ENCODE data around the gene THSD4. TPM values are rescaled to one million over a fixed set of nuclear protein-coding genes. Genes with fewer than 3 reads are reported as not detected.

THSD4 gene
- total RNA-seq, 1 experiment from 2014 or later, result 24.2 TPM

DNA sequence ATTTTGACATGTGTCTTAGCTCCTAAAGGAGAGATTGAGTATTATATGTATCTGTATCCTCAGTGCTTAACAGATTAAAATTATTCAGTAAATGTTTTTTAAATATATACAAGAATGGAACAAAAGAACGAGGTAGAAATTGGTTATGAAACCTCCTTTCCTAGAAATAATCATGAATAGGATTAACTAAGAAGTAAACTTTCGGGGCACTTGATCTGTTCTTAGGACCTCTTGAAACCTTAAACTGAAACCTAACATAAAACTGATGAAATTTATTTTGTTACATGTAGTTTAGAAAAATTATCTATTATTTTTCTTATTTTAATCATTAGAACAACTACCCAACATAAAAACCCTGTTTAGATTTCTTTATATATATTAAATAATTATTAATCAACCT is 311.5 kb downstream of the THSD4 start:
- CTCF ChIA-PET, result no interaction called here
- DNase-seq, result no peak
- Mint-ChIP-seq H3K27ac (ENCODE audit: unreplicated experiment) (no peak overlapping the region), H3K27me3 (ENCODE audit: unreplicated experiment) (no peaks in the 10 kb centered on the region), H3K9me3 (ENCODE audit: low read depth, unreplicated experiment) (no peaks in the 10 kb centered on the region), H3K36me3 (ENCODE audit: insufficient read depth, unreplicated experiment) (no peaks in the 10 kb centered on the region), H3K4me1 (ENCODE audit: low read depth, unreplicated experiment) (no peaks in the 10 kb centered on the region), H3K4me3 (ENCODE audit: low read depth, unreplicated experiment) (no peak overlapping the region)
- BruUV-seq (replicated peaks), result no TSS peak
- TF ChIP-seq, protein P1, sequence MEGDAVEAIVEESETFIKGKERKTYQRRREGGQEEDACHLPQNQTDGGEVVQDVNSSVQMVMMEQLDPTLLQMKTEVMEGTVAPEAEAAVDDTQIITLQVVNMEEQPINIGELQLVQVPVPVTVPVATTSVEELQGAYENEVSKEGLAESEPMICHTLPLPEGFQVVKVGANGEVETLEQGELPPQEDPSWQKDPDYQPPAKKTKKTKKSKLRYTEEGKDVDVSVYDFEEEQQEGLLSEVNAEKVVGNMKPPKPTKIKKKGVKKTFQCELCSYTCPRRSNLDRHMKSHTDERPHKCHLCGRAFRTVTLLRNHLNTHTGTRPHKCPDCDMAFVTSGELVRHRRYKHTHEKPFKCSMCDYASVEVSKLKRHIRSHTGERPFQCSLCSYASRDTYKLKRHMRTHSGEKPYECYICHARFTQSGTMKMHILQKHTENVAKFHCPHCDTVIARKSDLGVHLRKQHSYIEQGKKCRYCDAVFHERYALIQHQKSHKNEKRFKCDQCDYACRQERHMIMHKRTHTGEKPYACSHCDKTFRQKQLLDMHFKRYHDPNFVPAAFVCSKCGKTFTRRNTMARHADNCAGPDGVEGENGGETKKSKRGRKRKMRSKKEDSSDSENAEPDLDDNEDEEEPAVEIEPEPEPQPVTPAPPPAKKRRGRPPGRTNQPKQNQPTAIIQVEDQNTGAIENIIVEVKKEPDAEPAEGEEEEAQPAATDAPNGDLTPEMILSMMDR (IDR thresholded peaks at IDR 0.05; ENCODE audit: unreplicated experiment), result no peak
- intact Hi-C loops (cut with micrococcal nuclease; ENCODE audit: unreplicated experiment), result no loop called here

DNA sequence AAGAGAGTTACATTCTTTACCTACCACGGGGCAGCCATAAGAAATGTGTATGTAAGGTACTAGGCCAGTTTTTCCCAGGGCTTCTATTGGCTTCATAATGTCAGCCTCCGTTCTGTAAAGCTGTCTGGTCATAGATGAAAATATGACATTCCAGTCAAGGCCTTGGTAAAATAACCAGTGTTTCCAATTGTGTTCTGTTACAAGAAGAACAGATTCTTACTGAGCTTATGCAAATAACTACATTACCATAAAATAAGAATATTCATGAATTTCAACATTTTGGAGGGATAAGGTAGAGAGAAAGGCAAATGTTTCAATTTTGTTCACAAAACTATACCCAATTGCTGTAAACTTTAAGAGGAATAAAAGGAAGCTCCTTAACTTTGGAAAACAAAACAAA is 315.5 kb downstream of the THSD4 start:
- H3K36me3 Mint-ChIP-seq (ENCODE audit: insufficient read depth, unreplicated experiment), result no peaks in the 10 kb centered on the region
- H3K27ac Mint-ChIP-seq (ENCODE audit: unreplicated experiment), result no peak overlapping the region
- no peaks in the 10 kb centered on the region for H3K9me3 Mint-ChIP-seq (ENCODE audit: low read depth, unreplicated experiment)
- H3K4me3 Mint-ChIP-seq (ENCODE audit: low read depth, unreplicated experiment), result no peak overlapping the region
- CTCF ChIA-PET, result interaction anchor here (0.5 to 1.6 kb wide), 4 partner anchors 10 to 148 kb away, joined by 3 read pairs; no protein-coding TSS in a partner anchor
- no TSS peak for BruUV-seq (replicated peaks)
- intact Hi-C loops (cut with micrococcal nuclease; ENCODE audit: unreplicated experiment), result no loop called here
- no peak for DNase-seq
- H3K27me3 Mint-ChIP-seq (ENCODE audit: unreplicated experiment), result no peaks in the 10 kb centered on the region
- peaks cover 21% of the 10 kb centered on the region for H3K4me1 Mint-ChIP-seq (ENCODE audit: low read depth, unreplicated experiment)
- TF ChIP-seq, protein P1 (IDR thresholded peaks at IDR 0.05; ENCODE audit: unreplicated experiment), result no peak

DNA sequence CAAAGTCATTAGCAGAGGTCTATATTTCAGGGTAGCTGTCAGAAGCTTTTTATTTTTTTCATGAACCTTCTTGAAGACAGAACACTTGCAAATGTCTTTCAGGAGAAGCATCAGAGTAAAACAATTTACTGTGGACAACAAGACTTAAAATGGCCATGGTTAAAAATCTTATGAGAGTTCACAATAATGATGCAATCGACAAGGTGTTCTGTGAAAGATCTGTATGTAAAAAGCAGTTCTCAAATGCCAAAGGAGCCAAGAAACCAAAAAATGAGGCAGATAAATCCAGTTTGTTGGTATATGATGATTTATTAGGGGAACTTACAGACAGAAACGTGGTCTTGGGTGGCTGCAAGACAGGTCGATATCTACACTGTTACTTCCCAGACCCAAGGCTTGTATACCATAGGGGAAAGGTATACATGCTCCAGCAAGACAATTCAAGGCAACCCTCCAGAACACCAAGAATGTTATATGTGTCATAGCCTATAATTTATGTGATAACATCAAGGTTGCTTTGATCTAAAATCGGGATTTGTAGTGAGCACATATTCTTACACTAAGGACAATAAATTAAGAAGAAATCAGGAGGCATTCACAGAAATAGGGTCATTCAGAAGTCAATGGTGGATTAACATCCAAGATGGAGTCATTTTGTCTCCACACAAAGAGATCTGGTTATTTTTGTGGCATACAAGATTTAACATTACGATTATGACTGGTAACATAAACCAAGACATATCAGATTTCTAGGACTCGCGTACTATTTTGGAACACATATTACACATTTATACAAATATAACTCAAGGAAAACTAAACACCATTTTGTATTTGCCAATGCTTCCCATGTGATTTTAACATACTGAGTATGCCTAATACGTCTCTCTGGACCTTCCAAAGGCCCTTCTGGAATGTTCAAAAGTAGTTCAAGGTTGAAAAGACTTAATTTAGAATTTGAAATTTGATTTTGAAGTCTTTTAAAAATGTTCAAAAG is 316.4 kb downstream of the THSD4 start:
- H3K9me3 Mint-ChIP-seq (ENCODE audit: low read depth, unreplicated experiment), result peaks cover 5% of the 10 kb centered on the region
- CTCF ChIA-PET, result interaction anchor here (0.5 to 1.6 kb wide), 4 partner anchors 9 to 224 kb away, joined by 3 read pairs; no protein-coding TSS in a partner anchor
- H3K4me1 Mint-ChIP-seq (ENCODE audit: low read depth, unreplicated experiment), result peaks cover 21% of the 10 kb centered on the region
- intact Hi-C loops (cut with micrococcal nuclease; ENCODE audit: unreplicated experiment), result no loop called here
- H3K36me3 Mint-ChIP-seq (ENCODE audit: insufficient read depth, unreplicated experiment), result no peaks in the 10 kb centered on the region
- TF ChIP-seq, protein P1 (IDR thresholded peaks at IDR 0.05; ENCODE audit: unreplicated experiment), result no peak
- no peaks in the 10 kb centered on the region for H3K27me3 Mint-ChIP-seq (ENCODE audit: unreplicated experiment)
- no TSS peak for BruUV-seq (replicated peaks)
- H3K4me3 Mint-ChIP-seq (ENCODE audit: low read depth, unreplicated experiment), result no peak overlapping the region
- H3K27ac Mint-ChIP-seq (ENCODE audit: unreplicated experiment), result no peak overlapping the region
- no peak for DNase-seq

DNA sequence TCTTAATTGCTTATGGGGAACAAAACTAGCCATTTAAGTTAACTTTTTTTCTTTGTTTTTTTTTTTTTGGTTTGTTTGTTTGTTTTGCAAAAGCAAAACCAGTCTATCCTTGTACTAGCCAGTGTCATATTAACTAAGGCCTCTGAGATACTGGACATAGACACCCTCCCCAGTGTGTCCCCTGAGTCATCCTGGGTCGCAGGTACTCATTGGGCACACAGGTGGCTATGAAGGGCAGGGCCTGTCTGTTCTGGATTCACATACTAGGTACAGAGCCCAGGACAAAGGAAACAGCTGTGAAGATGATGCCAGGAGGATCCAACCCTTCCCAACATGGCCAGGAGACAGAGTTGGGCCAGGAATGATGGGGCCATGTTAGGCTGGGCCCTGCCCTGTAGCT is 318.1 kb downstream of the THSD4 start:
- Mint-ChIP-seq H3K27me3 (ENCODE audit: unreplicated experiment) (no peaks in the 10 kb centered on the region), H3K4me3 (ENCODE audit: low read depth, unreplicated experiment) (no peak overlapping the region), H3K27ac (ENCODE audit: unreplicated experiment) (no peak overlapping the region), H3K36me3 (ENCODE audit: insufficient read depth, unreplicated experiment) (no peaks in the 10 kb centered on the region), H3K9me3 (ENCODE audit: low read depth, unreplicated experiment) (peaks cover 5% of the 10 kb centered on the region), H3K4me1 (ENCODE audit: low read depth, unreplicated experiment) (peaks cover 37% of the 10 kb centered on the region)
- CTCF ChIA-PET, result interaction anchor here (0.5 to 1.4 kb wide), 5 partner anchors 9 to 47 kb away, joined by 3 to 5 read pairs (median 3); no protein-coding TSS in a partner anchor
- DNase-seq, result no peak
- TF ChIP-seq, protein P1 (IDR thresholded peaks at IDR 0.05; ENCODE audit: unreplicated experiment), result no peak
- intact Hi-C loops (cut with micrococcal nuclease; ENCODE audit: unreplicated experiment), result no loop called here
- BruUV-seq (replicated peaks), result no TSS peak
